Amygdala (tissue), 56 donors: ENCODE measurements around the gene RAD9A.
A peak's percentile ranks its signal among the peaks of the same experiment; 100 is the strongest.
"Not testable (repeated sequence)": the region's sequence is repeated elsewhere in the genome, so short reads cannot be mapped to it uniquely, and the experiment has no call there.

ENCODE experiments used
- DNase-seq, 56 donors: peaks; one replicate each; lab custom pipeline; 2025; lab: John Stamatoyannopoulos, UW

The RAD9A gene

DNA sequence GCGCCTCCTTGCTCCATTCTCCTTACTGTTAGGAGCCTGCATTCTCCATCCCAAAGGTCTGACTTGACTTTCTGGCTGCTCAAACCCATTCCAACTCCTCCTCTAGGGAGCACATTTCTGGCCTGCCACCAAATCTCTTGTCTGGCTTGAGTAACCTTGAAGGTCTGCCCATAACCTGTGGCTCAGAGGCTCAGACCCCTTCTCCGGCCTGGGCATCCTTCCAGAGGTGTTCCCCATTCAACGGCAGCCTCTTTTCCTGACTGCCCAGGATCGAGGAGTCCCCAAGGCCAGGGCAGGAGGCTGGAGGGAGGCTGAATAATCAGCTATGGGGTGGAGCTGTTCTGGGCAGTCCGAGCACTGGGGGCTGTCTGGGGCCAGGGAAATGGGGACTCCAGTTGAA lies 2.2 kb downstream of the RAD9A start:
- no peak for DNase-seq

DNA sequence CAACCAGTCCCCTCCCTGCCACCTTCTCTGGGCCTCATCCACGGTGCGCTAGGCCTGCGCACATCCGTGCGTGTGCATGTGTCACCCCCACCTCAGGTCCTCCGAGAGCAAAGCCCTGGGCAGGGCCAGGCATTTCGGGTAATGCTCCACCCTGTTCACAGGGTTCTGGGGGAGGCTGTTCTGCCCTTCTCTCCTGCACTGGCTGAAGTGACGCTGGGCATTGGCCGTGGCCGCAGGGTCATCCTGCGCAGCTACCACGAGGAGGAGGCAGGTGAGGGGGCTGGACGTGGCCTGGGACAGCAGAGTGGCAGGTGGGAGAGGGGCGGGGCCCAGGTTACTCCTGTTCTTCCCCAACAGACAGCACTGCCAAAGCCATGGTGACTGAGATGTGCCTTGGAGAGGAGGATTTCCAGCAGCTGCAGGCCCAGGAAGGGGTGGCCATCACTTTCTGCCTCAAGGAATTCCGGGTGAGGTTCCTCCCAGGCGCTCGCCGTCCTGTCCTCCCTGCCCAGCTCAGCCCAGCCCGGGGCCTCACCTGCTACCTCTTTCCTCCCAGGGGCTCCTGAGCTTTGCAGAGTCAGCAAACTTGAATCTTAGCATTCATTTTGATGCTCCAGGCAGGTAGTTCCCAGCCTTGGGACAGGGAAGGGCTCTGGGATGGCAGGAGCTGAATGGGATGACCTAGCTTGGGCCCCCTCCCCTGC lies 3.9 kb downstream of the RAD9A start:
- DNase-seq = no peak

DNA sequence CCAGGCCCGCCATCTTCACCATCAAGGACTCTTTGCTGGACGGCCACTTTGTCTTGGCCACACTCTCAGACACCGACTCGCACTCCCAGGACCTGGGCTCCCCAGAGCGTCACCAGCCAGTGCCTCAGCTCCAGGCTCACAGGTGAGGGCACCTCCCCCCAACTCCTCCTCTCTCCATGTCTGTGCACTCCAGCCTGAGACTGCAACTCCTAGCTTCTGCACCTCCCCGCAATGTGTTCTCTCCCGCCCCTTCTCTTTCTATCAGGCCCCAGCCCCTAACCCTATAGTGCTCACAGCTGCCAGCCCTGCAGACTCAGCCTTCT lies 4.4 kb downstream of the RAD9A start:
- DNase-seq = no peak

DNA sequence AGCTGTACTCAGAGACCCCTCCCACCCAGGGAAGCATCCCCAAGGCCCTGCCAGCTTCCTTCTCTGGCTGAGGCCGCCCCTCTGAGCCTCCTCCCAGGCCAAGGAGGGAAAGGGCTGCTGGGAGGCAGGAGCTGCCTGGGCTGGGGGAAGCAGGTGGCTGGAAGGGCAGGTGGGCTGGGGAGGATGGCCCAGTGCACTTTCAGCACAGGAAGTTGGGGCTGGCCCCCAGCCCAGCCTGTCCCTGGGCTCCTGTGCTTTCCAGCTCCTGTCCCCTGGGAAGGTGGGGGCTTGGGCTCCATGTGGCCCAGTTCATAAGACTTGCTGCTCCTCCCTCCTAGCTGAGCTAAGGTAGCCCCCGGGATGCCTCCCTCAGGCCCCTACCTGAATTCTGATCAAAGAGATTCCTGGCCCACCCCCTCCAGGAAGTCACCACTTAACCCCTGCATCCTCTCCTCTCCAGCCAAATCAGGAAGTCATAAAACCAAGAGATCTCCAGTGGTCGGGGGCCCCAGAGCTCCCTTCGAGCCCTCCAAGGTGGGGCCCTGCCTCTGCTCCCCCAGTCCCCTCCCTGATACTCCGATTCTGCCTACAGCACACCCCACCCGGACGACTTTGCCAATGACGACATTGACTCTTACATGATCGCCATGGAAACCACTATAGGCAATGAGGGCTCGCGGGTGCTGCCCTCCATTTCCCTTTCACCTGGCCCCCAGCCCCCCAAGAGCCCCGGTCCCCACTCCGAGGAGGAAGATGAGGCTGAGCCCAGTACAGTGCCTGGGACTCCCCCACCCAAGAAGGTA lies 5.0 kb downstream of the RAD9A start:
- no peak for DNase-seq

DNA sequence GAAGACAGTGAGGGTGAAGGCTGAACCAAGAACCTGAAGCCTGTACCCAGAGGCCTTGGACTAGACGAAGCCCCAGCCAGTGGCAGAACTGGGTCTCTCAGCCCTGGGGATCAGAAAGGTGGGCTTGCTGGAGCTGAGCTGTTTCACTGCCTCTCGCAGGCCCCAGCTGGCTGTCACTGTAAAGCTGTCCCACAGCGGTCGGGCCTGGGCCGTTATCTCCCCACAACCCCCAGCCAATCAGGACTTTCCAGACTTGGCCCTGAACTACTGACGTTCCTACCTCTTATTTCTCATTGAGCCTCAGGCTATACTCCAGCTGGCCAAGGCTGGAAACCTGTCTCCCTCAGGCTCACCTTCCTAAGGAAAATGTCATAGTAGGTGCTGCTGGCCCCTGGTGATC lies 5.8 kb downstream of the RAD9A start:
- DNase-seq = no peak

DNA sequence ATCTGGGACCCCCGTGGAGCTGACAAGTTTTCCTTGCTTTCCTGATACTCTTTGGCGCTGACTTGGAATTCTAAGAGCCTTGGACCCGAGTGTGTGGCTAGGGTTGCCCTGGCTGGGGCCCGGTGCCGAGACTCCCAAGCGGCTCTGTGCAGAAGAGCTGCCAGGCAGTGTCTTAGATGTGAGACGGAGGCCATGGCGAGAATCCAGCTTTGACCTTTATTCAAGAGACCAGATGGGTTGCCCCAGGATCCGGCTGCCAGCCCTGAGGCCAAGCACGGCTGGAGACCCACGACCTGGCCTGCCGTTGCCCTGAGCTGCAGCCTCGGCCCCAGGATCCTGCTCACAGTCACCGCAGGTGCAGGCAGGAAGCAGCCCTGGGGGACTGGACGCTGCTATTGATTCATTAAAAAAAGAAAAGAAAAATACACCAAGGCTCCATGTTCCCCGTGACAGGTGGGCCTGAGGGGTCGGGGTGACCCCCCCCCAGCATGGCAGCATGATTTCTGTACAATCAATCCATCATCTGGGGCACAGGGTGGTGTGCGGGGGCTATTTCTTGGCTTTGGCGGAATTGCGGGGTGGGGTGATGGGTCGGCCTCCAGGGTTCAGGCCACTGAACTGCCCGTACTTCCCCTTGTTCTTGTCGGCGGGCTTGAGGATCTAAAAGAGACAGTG lies 6.3 kb downstream of the RAD9A start:
- peak in 7 of 56 donors; percentile 22 to 42 (median 31) for DNase-seq

DNA sequence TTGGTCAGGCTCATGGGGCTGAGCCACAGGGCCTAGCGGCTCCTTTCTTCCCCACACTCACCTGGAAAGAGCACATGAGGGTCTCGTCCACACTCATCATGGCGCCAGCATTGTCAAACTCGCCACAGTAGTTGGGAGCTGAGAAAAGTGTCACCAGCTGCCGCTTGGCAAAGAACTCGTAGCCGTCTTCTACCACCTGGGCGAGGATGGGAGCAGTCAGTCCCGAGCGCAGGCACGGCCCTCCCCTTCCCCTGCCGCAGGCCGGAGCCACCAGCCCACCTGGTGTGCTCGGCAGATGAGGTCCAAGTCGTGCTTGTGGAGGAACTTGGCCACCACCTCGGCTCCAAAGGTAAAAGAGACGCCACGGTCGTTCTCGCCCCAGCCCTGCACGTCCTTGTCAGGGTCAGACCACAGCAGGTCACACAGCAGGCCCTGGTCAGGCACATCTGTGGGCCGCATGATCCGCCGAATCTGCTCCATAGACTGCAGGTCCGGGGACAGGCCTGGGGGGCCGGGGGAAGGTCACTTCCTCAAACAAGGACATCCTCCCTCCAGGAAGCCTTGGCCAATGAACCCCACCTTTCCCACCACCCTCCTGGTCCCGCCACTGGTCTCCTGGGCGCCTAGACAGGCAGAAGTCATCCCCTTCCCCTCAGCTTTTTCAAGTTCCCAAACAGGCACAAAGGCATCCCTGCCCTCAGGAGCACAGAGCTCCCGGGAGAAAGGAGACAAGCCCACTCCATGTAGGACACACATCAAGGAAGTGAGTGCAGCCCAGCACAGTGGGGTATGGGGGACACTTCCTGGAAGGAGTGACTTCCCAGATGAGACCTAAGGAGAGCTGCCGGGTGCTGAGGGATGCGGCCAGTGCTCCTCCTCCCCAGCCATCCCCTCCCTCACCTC lies 7.1 kb downstream of the RAD9A start:
- no peak for DNase-seq

DNA sequence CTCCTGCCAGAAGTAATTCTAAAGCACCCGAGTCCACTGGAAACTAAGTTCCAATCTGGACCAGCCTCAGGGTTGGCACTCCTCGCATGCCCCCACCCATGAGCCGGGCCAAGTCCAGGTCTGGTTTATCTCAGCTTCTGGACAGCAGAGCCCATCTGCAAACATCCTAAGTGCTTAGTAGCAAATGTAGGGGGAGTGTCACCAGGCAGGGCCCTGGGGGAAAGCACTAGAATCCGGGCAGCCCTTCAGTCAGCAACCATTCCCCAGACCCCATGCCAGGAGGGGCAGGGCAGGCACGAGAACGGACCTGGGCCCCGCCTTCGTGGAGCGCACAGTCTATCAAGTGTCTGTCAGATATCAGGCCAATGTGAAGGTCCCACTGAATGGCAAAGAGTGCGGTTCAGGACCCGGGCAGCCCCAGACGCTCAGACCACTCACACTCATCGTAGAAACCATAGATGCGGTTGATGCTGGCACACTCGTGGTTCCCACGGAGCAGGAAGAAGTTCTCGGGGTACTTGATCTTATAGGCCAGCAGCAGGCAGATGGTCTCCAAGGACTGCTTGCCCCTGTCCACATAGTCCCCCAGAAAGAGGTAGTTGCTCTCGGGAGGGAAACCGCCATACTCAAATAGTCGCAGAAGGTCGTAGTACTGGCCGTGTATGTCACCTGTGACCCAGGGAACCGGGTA lies 8.6 kb downstream of the RAD9A start:
- DNase-seq = no peak

DNA sequence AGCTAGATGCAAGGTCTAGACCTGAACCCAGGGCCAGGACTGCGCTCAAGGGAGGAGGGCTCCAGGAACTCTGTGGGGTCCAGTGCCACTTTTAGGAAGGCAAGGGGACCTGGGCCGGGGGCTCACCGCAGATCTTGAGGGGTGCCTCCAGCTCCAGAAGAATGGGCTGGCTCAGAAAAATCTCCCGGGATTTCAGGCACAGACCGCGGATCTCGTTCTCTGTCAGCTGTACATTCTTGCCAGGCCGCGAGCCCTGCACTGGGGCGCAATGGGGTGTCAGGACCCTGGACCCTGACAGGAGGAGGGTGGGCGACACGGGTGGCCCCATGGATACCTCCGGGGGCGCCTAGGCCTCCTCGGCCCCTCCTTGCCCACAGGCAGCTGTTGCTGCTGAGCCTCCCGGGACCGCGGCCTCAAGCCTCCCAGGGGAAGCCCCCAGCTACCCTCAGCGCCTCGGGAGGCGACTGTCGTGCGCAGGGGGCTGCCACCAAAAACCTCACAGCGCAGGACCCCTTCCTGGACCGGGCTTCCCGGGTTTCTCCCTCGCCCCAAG lies 9.2 kb downstream of the RAD9A start:
- no peak for DNase-seq

DNA sequence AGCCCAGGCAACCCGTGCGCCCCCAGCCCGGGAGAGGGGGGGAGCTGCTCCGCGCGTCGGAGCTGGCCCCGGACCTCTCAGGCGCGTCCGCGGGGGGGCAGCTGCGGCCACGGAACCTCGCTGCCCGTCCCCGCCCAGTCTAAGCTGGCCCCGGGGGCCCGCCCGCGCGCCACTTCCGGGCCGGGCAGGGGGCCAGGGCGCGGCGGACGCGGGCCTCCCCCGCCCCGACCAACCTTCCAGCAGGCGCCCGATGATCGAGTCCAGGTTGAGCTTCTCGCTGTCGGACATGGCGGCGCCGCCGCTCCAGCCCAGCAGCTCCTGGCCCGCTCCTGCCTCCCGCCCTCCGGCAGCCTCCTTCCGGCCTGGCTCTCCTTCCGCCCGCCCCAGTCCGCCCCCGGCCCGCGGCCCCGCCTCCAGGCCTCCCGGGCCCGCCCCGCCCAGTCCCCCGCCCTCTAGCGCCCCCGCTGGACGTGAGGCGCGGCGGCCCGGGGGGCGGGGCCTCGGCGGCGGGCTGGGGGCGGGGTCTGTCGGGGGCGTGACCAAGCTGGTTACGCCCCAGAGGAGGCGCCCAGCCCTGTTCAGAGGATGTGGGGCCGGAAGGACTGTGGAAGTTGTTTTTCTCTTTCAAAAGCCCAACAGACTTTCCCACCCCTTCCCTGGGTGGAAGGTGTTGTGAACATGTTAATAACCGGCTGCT lies 9.9 kb downstream of the RAD9A start, which contains the start of gene PPP1CA:
PPP1CA (minus strand) TSS at position 364 of the 697 bp plus-strand sequence; CDS start at position 288, 76 bp downstream.
- DNase-seq = peak in 55 of 56 donors; percentile 46 to 95 (median 85)

DNA sequence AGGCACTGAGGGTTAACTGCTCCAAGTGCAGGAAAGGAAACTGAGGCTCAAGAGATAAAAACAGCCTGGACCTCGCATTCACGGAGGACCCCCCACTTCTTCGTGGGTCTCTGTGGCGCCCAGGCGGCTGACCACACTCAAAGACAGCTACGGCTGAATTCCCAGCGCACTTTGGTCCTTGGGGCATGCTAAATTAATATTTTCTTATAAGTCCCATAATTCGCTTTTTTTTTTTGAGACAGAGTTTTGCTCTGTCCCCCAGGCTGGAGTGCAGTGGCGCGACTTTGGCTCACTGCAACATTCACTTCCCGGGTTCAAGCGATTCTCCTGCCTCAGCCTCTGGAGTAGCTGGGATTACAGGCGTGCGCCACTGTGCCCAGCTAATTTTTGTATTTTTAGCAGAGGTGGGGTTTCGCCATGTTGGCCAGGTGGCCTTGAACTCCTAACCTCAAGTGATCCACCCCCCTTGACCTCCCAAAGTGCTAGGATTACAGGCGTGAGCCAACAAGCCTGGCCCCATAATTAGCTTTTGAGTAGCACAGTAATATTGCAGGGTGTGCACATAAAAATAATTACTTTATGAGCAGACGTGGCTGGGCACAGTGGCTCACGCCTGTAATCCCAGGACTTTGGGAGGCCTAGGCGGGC lies 10.5 kb downstream of the RAD9A start:
- DNase-seq = not testable (repeated sequence)

DNA sequence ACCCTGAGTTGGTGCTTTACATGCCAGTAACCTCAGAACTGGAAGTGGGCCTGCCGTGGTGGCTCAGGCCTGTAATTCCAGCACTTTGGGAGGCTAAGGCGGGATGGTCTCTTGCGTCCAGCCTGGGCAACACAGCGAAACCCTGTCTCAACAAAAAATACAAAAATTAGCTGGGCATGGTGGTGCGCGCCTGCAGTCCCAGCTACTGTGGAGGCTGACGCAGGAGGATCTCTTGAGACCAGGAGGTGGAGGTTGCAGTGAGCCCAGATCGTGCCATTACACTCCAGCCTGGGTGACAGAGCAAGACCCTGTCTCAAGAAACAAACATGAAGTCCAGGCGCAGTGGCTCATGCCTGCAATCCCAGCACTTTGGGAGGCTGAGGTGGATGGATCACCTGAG lies 11.3 kb downstream of the RAD9A start:
- not testable (repeated sequence) for DNase-seq

DNA sequence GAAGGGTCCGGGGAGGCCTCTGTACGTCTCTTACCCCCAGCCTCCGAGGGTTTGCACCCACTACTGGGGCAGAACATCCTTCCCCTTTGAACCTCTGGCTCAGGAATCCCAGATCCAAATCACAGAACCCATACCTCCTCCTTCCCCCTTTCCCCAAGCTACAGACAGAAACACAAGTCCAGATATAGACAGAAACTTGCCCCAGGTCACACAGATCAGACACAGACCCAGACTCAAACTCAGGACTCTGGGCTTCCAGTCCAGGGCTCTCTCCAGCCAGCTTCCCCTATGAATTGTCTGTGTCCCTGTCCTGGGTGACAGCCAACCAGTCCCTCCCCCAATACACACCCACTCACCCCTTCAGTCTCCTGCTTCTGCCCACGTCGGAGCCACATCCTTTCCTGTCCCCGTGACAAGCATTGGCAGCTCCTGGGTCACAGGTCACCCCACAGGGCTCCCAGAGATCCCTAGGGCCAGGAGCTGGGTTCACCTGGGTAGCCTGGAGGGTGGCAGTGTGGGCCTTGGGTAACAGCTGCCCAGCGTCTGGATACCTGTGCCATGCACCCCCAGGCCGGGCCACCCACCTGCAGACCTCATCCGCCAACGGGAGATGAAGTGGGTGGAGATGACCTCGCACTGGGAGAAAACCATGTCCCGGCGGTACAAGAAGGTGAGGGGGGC lies 12.9 kb downstream of the RAD9A start:
- peak in 1 of 56 donors; percentile 52 for DNase-seq

DNA sequence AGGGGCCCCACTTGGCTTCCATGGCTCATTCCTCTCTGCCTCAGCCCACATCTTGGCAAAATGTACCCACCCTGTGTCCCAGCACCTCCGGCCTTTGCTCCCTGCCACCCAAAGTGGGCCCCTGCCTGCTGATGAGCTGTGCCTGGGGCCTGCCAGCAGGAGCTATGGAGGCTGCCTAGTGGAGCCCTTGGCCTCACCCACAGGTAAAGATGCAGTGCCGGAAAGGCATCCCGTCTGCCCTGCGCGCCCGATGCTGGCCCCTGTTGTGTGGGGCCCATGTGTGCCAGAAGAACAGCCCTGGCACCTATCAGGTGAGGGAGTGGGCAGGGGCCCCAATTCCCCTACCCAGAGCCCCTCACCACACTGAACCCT lies 13.4 kb downstream of the RAD9A start:
- DNase-seq = no peak

DNA sequence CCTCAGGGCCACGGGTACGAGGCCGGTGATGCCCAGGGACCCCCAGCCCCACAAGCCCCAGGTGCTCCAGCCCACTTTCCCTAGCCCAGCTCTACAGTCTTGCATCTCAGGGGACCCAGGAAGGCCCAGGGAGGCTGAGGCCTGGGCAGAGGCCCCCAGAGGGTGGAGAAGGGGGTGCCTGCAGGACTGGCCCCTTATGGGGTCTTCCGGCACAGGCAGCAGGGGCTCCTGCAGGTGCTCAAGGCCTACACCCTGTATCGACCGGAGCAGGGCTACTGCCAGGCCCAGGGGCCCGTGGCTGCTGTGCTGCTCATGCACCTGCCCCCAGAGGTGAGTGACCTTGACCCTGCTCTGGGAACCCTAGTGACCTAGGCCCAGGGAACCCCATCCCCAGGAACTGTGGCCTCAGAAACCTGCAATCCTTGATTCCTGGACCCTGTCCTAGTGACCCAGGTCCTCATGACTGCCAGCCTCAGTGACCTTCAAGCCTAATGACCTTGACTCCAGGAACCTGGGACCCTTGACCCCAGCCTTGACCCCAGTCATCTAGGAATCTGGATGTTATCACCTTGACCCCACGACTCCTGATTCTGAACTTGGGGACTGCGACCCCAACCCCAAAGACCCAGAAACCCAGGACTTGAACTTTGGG lies 14.0 kb downstream of the RAD9A start:
- no peak for DNase-seq

DNA sequence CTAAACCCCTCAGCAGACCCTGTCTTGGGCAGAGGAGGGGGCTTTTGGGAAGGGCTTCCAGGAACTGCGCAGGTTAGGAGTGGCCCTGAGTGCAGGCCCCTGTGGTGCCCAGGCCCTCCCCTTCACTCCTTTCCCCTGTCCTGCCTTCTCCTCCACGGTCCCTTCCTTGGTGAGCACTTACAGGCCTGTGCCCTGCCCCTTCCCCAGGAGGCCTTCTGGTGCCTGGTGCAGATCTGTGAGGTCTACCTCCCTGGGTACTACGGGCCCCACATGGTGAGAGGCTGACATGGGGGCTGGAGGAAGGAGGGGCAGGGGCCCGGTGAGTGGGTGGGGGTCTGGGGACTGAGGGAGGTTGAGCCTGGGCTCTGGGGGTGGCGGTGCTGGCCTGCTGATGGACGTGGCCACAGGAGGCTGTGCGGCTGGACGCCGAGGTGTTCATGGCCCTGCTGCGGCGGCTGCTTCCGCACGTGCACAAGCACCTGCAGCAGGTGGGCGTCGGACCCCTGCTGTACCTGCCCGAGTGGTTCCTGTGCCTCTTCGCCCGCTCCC lies 14.7 kb downstream of the RAD9A start:
- no peak for DNase-seq
